ENCODE results near the gene PPCDC.

DNA sequence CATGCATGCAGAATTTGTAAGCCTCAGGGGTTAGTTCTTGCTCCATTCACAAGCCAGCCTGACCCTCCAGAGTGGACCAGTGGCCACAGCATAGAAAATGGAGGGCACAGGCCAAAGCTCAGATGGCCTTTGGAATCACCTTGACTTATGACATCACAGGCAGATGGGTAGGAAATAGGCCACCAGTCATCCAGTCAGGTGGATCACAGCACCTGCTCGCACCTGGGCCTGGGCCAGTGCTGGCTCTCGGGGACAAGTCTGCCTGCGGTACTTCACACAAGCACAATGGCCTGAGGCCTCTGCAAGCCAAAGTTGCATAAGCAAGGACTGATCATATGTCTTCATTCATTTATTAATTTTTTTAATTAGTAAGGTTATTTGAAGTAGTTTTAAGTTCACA is 39.3 kb downstream of the PPCDC start:
- TF ChIP-seq, protein P1, sequence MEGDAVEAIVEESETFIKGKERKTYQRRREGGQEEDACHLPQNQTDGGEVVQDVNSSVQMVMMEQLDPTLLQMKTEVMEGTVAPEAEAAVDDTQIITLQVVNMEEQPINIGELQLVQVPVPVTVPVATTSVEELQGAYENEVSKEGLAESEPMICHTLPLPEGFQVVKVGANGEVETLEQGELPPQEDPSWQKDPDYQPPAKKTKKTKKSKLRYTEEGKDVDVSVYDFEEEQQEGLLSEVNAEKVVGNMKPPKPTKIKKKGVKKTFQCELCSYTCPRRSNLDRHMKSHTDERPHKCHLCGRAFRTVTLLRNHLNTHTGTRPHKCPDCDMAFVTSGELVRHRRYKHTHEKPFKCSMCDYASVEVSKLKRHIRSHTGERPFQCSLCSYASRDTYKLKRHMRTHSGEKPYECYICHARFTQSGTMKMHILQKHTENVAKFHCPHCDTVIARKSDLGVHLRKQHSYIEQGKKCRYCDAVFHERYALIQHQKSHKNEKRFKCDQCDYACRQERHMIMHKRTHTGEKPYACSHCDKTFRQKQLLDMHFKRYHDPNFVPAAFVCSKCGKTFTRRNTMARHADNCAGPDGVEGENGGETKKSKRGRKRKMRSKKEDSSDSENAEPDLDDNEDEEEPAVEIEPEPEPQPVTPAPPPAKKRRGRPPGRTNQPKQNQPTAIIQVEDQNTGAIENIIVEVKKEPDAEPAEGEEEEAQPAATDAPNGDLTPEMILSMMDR (IDR thresholded peaks at IDR 0.05) = no peak
- TF ChIP-seq POLR2A (IDR thresholded peaks at IDR 0.05) (no peak), POLR2AphosphoS5 (IDR thresholded peaks at IDR 0.05) (no peak), EP300 (IDR thresholded peaks at IDR 0.05) (no peak)
